ENCODE results near the gene CYP2D6. TPM values are rescaled to one million over a fixed set of nuclear protein-coding genes. Genes with fewer than 3 reads are reported as not detected.

The CYP2D6 gene
- total RNA-seq, 2 experiments from 2014 or later = 7.4 to 7.5 TPM

- Mint-ChIP-seq H3K4me3 (no peak overlapping the region), H3K27me3 (no peaks in the 10 kb centered on the region), H3K9me3 (no peaks in the 10 kb centered on the region), H3K36me3 (ENCODE audit: low read depth) (peaks cover 80% of the 10 kb centered on the region), H3K27ac (no peak overlapping the region), H3K4me1 (ENCODE audit: low read depth) (peaks cover 28% of the 10 kb centered on the region)
- no peak for DNase-seq
- ATAC-seq (ENCODE audit: poor library complexity) = no peak
- Histone ChIP-seq H3K4me3 (ENCODE audit: low read length) (no peak overlapping the region), H3K36me3 (ENCODE audit: insufficient read depth, low read length) (peaks cover 48% of the 10 kb centered on the region), H3K9me3 (ENCODE audit: control insufficient read depth in 1 of 2, insufficient read depth in 1 of 2, low read length in 2 of 2) (no peaks in the 10 kb centered on the region), H3K4me1 (ENCODE audit: insufficient read depth, low read length) (peaks cover 7% of the 10 kb centered on the region), H3K27me3 (ENCODE audit: control insufficient read depth in 1 of 2, insufficient read depth in 2 of 2, low read length in 2 of 2) (no peaks in the 10 kb centered on the region), H3K27ac (ENCODE audit: low read depth in 1 of 2, low read length in 2 of 2) (no peak overlapping the region)
- CTCF ChIA-PET = interaction anchor here (1.1 to 2.8 kb wide), 4 partner anchors 21 to 276 kb away, joined by 3 to 8 read pairs (median 4); no protein-coding TSS in a partner anchor
- no peak for TF ChIP-seq CTCF (IDR thresholded peaks at IDR 0.05)
- POLR2A ChIA-PET = interaction anchor here (0.9 kb wide), 1 partner anchor 276 kb away, joined by 3 read pairs; no protein-coding TSS in a partner anchor
- intact Hi-C loops (cut with DNase I, micrococcal nuclease) = loop anchor here in 1 of 2 experiments (5.0 kb wide), 2 partner anchors 76 to 144 kb away; partner anchors contain the start of gene NDUFA6
Observed at GRCh38 chr22:42168476-42168875, 37.9 kb upstream of the CYP2D6 start.

GRCh38 chr22:42167066-42167465 is 36.5 kb upstream of the CYP2D6 start:
- POLR2A ChIA-PET = no interaction called here
- H3K27ac ChIP-seq (ENCODE audit: low read depth in 1 of 2, low read length in 2 of 2) = no peak overlapping the region
- ATAC-seq (ENCODE audit: poor library complexity) (no peak), DNase-seq (no peak)
- H3K4me1 ChIP-seq (ENCODE audit: insufficient read depth, low read length) = no peaks in the 10 kb centered on the region
- intact Hi-C loops (cut with DNase I, micrococcal nuclease) = loop anchor here in 1 of 2 experiments (5.0 kb wide), 2 partner anchors 75 to 145 kb away; partner anchors contain the start of gene NDUFA6
- peak overlapping the region; percentile 30 for H3K27ac Mint-ChIP-seq
- no peaks in the 10 kb centered on the region for H3K27me3 Mint-ChIP-seq
- H3K27me3 ChIP-seq (ENCODE audit: control insufficient read depth in 1 of 2, insufficient read depth in 2 of 2, low read length in 2 of 2) = no peaks in the 10 kb centered on the region
- H3K36me3 Mint-ChIP-seq (ENCODE audit: low read depth) = peaks cover 81% of the 10 kb centered on the region
- H3K4me3 ChIP-seq (ENCODE audit: low read length) = no peak overlapping the region
- no peak for TF ChIP-seq CTCF (IDR thresholded peaks at IDR 0.05)
- H3K4me3 Mint-ChIP-seq = no peak overlapping the region
- peaks cover 61% of the 10 kb centered on the region for H3K36me3 ChIP-seq (ENCODE audit: insufficient read depth, low read length)
- no peaks in the 10 kb centered on the region for H3K9me3 ChIP-seq (ENCODE audit: control insufficient read depth in 1 of 2, insufficient read depth in 1 of 2, low read length in 2 of 2)
- CTCF ChIA-PET = interaction anchor here (0.7 to 1.5 kb wide), 2 partner anchors 51 to 235 kb away, joined by 3 read pairs; no protein-coding TSS in a partner anchor
- no peaks in the 10 kb centered on the region for H3K9me3 Mint-ChIP-seq
- H3K4me1 Mint-ChIP-seq (ENCODE audit: low read depth) = peaks cover 14% of the 10 kb centered on the region

- Mint-ChIP-seq H3K27ac (no peak overlapping the region), H3K4me1 (ENCODE audit: low read depth) (peaks cover 4% of the 10 kb centered on the region), H3K36me3 (ENCODE audit: low read depth) (peaks cover 68% of the 10 kb centered on the region), H3K4me3 (no peak overlapping the region), H3K27me3 (no peaks in the 10 kb centered on the region), H3K9me3 (no peaks in the 10 kb centered on the region)
- DNase-seq (no peak), ATAC-seq (ENCODE audit: poor library complexity) (no peak)
- Histone ChIP-seq H3K27me3 (ENCODE audit: control insufficient read depth in 1 of 2, insufficient read depth in 2 of 2, low read length in 2 of 2) (no peaks in the 10 kb centered on the region), H3K36me3 (ENCODE audit: insufficient read depth, low read length) (peaks cover 68% of the 10 kb centered on the region), H3K4me3 (ENCODE audit: low read length) (no peak overlapping the region), H3K9me3 (ENCODE audit: control insufficient read depth in 1 of 2, insufficient read depth in 1 of 2, low read length in 2 of 2) (no peaks in the 10 kb centered on the region), H3K27ac (ENCODE audit: low read depth in 1 of 2, low read length in 2 of 2) (no peak overlapping the region), H3K4me1 (ENCODE audit: insufficient read depth, low read length) (no peaks in the 10 kb centered on the region)
- CTCF ChIA-PET = interaction anchor here (1.1 kb wide), 1 partner anchor 47 kb away, joined by 3 read pairs; no protein-coding TSS in a partner anchor
- intact Hi-C loops (cut with DNase I, micrococcal nuclease) = loop anchor here in 1 of 2 experiments (5.0 kb wide), 2 partner anchors 73 to 147 kb away; partner anchors contain the start of gene NDUFA6
- POLR2A ChIA-PET = no interaction called here
- TF ChIP-seq CTCF (IDR thresholded peaks at IDR 0.05) = no peak
Observed at GRCh38 chr22:42164901-42165300, 34.3 kb upstream of the CYP2D6 start.

Measured in CD4-positive, alpha-beta T cell (primary cell).